Sciatic nerve (tissue), 2 donors: ENCODE results near the gene TMOD1. TPM values are rescaled to one million over a fixed set of nuclear protein-coding genes. Genes with fewer than 3 reads are reported as not detected.
"Not testable (repeated sequence)": the region's sequence is repeated elsewhere in the genome, so short reads cannot be mapped to it uniquely, and the experiment has no call there.

ENCODE experiments used
- ATAC-seq: fragments of 200-7000 bp; cut with Tn5 transposase; one replicate; pipeline ENCODE4 v1.9.1; 2020; ENCODE audit warnings: mild to moderate bottlenecking, moderate library complexity
- DNase-seq: peaks from one replicate; pipeline ENCODE4 v3.0.0-alpha.2; 2020; ENCODE audit warnings: low spot score
- intact Hi-C: fragments of 100-400 bp; cut with DNase I; formaldehyde crosslinking; loops from one replicate; pipeline ENCODE4 v1.14.2; 2022
- total RNA-seq: library from RNA; stranded (reverse); fragmentation: NEBNext Ultra II Directional; extraction: Animal tissue kit (Norgen Biotek cat#: 25700); gene quantifications from one replicate; pipeline ENCODE4 v1.2.1, GENCODE V29; 2021
- donor health status: DM: no; HTN: no; CAD: no.
- donor health status: DM: no; HTN: no; CAD: no.

The TMOD1 gene
- total RNA-seq, 1 donor from 2014 or later, result 25.3 TPM

DNA sequence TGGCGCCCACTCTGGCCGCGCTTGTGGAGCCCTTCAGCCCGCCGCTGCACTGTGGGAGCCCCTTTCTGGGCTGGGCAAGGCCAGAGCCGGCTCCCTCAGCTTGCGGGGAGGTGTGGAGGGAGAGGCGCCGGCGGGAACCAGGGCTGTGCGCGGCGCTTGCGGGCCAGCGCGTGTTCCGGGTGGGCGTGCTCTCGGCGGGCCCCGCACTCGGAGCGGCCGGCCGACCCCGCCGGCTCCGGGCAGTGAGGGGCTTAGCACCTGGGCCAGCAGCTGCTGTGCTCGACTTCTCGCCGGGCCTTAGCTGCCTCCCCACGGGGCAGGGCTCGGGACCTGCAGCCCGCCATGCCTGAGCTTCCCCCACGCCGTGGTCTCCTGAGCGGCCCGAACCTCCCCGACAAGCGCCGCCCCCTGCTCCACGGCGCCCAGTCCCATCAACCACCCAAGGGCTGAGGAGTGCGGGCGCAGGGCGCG, 72.7 kb downstream of the TMOD1 start:
- ATAC-seq, intact Hi-C loops: not testable (repeated sequence)
- DNase-seq, result peak; percentile 42

DNA sequence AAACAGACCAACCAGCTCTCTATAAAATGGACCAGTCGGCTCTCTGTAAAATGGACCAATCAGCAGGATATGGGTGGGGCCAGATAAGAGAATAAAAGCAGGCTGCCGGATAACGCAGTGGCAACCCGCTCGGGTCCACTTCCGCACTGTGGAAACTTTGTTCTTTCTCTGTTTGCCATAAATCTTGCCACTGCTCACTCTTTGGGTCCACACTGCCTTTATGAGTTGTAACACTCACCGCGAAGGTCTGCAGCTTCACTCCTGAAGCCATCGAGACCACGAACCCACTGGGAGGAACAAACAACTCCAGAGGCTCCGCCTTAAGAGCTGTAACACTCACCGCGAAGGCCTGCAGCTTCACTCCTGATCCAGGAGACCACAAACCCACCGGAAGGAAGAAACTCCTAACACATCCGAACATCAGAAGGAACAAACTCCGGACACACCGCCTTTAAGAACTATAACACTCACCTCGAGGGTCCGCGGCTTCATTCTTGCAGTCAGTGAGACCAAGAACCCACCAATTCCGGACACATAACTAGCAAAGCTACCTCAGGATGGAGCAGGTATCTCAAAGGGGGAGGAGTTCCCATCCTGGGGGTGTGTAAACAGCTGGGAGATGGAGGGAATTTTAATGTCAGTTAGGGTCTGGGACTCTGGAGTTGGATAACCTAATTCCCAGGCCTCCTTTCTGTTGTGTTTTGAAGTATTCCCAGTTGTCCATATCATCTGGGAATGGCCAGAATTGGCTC, 73.6 kb downstream of the TMOD1 start:
- DNase-seq, result peak; percentile 35
- ATAC-seq, intact Hi-C loops: not testable (repeated sequence)

DNA sequence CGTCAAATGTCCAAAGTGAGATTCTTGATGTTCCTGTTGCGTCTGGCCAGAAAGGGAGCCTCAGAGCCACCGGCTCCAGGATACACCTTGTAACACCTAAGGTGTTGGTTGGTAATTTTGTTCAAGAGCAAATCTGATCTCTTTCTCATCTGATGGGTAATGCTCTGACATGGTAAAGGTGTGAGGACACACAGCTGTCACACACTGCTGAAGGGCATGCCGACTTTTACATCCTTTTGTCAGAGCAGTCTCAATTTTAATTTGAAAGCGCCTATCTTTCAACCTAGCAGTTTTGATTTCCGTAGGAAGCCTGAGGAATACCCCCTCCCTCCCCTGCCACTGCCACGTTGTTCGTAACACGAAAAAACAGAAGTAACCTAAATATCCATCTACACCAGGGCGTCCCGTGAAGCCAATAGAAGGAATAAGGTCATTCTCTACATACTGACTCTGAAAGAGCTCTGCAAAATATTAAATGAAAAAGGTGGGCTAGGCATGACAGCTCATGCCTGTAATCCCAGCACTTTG, 74.3 kb downstream of the TMOD1 start:
- DNase-seq (no peak), ATAC-seq (no peak)
- intact Hi-C loops, result no loop called here

DNA sequence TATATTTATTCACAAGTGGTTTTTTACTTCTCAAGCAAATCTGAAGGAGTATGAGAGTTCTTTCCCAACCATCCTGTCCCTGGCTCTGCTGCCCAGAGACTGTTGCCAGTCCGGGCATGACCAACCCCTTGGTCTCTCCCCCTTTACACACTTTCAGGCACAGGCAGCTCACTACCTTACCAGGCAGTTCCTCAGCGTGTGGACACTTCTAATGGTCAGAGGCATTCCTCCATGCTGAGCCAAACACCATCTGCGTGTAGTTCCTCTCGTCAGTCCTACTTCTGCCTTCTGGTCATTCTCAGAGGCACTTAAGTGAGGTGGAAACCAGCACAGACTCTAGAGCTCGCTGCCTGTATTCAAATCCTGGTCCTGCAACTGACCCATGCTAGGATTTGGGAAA, 75.6 kb downstream of the TMOD1 start:
- DNase-seq (peak; percentile 28), ATAC-seq (peak; percentile 41)
- intact Hi-C loops, result no loop called here

DNA sequence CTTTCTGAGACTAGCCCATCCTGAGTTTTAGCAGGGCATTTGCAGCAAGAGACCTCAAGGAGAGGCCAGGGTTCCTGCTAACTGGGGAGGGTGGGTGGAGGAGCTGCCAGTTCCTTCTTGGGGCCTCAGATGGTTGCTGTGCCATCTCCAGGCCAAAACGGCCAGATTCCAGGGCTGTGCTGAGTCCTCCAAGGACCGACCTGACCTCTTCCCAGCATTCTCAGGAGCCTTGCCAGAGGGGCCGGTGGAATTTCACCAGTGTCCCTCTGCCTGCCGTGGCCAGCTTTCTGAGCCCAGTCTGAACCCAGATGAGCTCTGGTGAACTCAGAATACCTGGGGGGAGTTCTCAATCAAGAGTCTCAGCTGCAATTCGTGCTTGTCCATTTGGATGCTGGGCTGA, 77.4 kb downstream of the TMOD1 start:
- ATAC-seq, result peak; percentile 58
- intact Hi-C loops, result no loop called here
- peak; percentile 50 for DNase-seq

DNA sequence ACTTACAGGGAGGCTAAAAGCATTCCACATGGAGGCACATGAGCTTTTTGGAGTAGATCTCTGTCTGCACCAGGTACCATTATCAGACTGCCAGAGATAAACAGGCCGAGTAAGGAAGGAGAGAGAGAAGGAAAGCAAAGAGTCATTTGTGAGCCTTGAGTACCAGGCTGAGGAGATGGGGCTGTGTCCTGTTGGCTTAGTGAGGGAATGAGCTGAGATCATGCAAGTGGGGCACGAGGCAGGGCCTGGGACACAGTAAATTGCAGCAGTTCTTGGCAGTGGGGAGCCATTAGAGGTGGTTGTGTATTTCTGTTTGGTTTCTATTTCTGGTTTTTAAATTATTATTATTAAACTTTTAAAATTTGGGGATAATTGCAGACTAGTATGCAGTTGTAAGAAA, 78.4 kb downstream of the TMOD1 start:
- DNase-seq (no peak), ATAC-seq (no peak)
- intact Hi-C loops, result no loop called here

DNA sequence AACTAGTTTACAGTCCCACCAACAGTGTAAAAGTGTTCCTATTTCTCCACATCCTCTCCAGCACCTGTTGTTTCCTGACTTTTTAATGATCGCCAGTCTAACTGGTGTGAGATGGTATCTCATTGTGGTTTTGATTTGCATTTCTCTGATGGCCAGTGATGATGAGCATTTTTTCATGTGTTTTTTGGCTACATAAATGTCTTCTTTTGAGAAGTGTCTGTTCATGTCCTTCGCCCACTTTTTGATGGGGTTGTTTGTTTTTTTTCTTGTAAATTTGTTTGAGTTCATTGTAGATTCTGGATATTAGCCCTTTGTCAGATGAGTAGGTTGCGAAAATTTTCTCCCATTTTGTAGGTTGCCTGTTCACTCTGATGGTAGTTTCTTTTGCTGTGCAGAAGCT, 80.1 kb downstream of the TMOD1 start:
- intact Hi-C loops, ATAC-seq, DNase-seq: not testable (repeated sequence)

DNA sequence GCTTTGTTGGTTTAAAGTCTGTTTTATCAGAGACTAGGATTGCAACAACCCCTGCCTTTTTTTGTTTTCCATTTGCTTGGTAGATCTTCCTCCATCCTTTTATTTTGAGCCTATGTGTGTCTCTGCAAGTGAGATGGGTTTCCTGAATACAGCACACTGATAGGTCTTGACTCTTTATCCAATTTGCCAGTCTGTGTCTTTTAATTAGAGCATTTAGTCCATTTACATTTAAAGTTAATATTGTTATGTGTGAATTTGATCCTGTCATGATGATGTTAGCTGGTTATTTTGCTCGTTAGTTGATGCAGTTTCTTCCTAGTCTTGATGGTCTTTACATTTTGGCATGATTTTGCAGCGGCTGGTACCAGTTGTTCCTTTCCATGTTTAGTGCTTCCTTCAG, 83.3 kb downstream of the TMOD1 start:
- ATAC-seq, DNase-seq, intact Hi-C loops: not testable (repeated sequence)

DNA sequence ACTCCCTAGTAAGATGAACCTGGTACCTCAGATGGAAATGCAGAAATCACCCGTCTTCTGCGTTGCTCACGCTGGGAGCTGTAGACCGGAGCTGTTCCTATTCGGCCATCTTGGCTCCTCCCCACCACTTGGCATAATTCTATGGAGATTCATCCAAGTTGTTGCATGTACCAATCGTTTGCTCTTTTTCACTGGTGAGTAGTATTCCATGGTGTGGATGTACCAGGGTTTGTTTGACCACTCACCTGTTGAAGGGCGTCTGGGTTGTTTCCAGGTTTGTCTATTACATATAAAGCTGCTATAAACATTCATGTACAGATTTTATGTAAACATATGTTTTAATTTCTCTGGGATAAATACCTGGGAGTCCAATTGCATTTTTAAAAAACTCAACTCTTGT, 85.4 kb downstream of the TMOD1 start:
- DNase-seq, intact Hi-C loops, ATAC-seq: not testable (repeated sequence)

DNA sequence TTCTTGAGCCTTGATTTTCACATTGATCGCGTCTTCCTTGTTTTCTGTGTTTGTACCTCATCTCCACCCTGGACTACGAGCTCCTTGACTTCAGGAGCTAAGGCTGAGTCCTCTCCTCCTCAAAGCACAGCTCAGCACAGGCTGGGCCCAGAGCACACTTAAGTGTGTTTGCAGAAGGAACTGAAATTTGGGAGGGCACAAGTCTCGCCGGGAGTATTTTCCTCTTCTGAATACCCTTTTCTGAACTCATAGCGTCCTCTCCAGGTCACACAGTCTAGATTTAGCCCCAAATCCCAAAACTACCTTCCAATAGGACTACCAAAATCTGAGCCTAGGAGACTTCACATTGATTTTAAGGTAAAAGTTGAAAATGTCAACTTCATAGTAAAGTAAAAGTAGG, 90.1 kb downstream of the TMOD1 start:
- intact Hi-C loops, result no loop called here
- ATAC-seq, result peak; percentile 34

DNA sequence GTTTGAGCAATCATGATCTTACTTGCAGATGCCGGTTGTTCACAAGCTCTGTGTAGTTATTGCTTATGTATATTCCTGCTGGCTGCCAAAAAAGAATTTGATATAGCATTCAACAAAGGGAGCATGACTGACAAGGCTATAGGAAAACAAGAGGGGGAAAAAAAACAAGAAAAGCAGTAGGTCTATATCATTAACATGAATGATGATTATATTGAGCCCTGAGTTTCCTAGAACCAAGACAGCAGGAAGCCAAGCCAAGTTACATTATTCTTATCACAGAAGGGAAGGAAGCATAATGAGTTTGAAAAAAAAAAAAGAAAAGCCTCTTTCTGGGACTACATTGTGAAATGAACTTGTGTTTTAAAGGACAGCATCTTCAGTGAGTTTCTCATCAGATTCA, 90.7 kb downstream of the TMOD1 start:
- DNase-seq, result no peak
- intact Hi-C loops, result no loop called here
- no peak for ATAC-seq

More for the DNA sequence above, 90.1 kb downstream of the TMOD1 start:
- no peak for DNase-seq

DNA sequence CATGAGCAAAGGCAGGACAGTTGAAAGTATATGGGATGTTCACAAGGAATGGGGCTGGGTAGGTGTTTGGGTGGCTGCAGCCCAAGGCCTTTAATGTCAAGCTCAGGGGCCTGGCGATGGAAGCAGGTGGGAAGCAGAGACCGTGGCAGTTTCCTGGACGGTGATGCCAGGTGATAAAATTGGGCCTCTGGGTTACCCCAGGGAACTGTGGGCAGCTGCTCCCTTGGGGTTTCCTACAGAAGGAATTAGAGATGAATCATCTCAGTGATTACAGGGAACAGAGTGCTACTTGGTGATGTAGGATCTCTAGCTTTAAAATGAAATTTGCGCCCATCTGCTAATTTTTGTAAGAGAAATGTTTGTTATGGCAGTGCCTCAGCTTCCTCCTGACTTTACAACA, 92.5 kb downstream of the TMOD1 start:
- intact Hi-C loops, result no loop called here
- ATAC-seq (no peak), DNase-seq (no peak)

DNA sequence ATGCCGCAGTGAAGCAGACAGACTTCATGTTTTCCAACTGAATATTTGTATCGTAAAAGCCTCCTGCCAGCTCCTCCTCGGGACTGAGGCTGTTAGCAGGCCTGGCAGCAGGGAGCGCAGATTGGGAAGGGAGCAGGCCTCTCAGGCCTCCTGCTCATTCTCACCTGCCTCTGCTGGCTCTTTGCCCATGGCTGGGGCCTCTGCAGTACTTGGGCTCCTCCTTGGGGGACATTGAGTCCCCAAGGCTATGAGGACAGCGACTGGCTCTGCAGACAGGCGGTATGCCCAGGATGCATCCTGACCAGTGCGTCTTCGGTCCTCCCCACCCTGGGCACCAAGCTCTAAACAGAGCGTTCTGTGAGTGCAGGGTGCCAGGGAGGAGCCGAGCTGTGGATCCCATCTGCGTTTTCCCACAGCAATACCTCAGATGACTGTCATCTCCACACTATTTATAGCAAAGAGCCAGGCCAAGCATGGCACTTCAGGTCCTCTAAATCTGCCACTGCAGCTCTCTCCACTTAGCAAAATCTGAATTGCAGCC, 93.0 kb downstream of the TMOD1 start:
- DNase-seq, result no peak
- intact Hi-C loops, result no loop called here
- ATAC-seq, result no peak

DNA sequence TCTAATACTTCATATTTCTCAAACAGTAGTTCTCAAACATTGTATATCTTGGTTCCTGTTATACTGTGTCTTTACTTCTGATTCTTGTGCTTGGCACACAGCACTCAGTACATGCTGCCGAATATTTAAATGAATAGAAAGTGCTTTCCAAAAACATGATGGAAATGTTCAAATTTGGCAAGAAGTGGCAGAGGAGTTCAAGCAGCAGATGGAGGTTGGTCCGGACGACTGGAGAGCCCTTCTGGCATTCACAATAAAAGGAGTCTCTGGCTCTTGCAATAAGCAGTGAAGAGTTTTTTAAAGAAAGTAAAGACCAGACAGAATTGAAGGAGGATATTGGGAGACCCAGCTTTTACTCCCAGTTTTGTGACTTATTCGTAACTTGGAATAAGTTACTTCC, 95.4 kb downstream of the TMOD1 start:
- no peak for ATAC-seq
- intact Hi-C loops, result no loop called here
- DNase-seq, result no peak

DNA sequence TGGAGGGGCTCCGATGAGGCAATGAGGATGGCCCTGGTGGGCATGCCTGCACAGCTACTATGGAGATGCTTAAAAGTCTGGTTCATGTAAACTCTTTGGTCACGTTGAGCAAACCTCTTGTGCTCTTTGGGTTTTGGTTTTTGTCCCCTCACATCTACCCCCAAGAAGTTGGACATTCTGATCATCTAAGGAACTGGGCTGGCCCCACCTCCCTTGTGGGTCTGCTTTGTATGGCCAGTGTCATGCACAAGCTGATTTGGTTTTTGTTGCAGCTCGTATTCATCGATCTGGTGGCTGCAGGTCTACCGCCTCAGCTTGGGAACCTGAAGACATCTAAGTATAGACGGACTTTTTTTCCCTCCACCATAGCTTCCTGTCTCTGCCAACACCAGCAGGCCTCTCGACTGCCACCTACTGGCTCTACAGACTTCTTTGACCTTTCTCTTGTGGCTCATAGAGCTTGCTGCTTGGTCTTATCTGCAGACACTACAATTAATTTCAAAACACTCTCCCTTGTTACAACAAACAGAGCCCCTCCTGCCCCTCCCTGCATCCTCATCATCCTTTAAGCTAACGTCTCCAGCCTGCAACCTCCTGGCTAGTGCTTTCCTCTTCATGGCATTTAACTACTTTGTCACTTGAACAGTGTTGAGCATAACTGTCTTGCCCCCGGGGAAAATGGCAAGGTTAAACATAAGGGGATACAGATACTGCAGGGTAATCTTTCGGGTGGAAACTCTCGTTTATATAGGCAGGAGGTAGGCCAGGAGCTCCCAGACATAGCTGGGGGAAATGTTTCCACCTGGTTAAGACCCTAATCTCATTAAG, 97.2 kb downstream of the TMOD1 start:
- ATAC-seq, result peak; percentile 86
- intact Hi-C loops, result loop anchor here (2.0 kb wide), 1 partner anchor 130 kb away; no protein-coding TSS in a partner anchor
- peak; percentile 83 for DNase-seq

DNA sequence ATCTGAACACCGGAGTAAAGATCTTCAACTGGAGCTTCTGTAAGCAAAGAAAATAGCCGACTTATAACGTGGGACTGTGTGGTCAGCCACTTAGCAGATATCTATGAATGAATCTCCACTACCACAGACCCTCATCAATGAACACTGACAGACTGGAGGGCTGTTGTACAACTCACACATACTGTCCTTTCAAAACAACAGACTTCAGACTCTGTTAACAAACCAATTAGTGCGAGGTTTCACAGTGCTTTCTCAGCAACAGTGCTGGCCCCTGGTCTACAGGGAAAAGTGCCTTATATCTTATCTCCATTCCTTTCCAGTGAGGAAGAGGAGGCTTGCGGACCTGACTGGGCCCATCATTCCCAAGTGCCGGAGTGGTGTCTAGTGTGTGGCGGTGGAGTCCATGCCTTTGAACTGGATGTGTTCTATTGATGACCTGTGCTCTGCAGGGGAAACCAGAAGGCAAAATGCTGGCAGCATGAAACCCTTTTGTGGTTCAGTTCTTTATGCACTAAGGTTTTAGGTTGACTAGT, 97.9 kb downstream of the TMOD1 start:
- no peak for ATAC-seq
- intact Hi-C loops, result loop anchor here (2.0 kb wide), 1 partner anchor 131 kb away; no protein-coding TSS in a partner anchor
- DNase-seq, result no peak

DNA sequence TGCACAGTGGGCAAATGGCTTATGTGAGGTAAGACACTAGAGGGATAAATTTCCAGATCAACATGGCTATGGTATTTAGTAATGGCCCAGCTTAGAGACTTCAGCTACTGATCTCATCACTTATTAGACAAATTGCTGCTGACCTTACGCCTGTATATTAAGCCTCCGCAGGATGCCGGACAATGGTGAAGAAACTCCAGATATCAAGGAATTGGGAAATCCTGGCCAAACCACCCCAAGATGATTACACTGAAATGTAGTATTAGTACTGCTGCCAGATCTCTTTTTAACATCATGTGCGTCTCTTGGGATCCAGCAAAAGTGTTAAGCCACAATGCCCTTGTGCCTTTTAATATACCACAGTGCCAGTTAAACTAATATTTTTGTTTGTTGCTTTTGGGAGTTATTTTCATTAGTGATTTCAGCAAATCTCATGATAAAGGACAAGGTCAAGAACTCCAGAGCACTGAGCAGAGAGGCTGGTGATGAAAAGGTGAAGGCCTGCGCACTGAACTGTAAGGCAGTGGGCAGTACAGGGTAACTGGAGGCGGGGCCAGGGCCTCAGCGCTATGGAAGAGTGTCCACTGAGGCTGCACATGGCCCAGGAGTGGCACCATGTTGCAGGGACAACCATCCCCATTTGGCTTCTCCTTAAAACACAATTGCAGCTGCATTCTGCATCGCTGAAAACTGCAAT, 99.2 kb downstream of the TMOD1 start:
- DNase-seq, result no peak
- intact Hi-C loops, result no loop called here
- ATAC-seq, result no peak

DNA sequence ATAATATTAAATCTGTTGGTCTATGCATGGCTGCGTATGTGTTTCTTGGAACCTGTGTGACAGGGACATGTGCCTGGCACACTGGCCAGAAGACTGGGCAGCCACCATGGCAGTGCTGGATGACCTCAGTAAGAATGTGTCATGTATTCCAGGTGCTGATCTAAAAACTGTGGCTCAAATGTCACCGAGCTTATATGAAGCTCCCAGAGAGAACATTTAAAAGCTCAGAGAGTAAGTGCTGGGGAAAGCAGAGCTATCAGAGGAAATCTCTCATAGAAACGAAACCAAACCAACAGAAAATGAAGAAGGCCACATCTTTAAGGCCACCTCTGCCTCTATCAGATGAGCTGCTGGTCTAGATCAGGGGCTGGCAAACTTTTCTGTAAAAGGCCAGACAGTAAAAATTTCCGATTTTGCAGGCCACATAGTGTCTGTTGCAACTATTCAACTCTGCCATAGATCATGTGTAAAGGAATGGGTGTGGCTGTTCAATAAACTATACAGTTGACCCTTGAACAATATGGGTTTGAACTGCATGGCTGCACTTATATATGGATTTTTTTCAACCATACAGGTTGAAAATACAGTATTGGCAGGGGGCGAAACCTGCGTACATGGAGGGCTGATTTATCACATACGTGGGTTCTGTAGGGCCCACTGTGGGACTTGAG, 99.9 kb downstream of the TMOD1 start:
- no peak for DNase-seq
- intact Hi-C loops, result no loop called here
- ATAC-seq, result no peak
